Amniotic stem cell (primary cell): ENCODE data around the gene PDAP1.
"Not testable (repeated sequence)": the region's sequence is repeated elsewhere in the genome, so short reads cannot be mapped to it uniquely, and the experiment has no call there.

Experiments used
- DNase-seq: peaks from one replicate; lab custom pipeline; 2025; lab: John Stamatoyannopoulos, UW

The PDAP1 gene, protein sequence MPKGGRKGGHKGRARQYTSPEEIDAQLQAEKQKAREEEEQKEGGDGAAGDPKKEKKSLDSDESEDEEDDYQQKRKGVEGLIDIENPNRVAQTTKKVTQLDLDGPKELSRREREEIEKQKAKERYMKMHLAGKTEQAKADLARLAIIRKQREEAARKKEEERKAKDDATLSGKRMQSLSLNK

DNA sequence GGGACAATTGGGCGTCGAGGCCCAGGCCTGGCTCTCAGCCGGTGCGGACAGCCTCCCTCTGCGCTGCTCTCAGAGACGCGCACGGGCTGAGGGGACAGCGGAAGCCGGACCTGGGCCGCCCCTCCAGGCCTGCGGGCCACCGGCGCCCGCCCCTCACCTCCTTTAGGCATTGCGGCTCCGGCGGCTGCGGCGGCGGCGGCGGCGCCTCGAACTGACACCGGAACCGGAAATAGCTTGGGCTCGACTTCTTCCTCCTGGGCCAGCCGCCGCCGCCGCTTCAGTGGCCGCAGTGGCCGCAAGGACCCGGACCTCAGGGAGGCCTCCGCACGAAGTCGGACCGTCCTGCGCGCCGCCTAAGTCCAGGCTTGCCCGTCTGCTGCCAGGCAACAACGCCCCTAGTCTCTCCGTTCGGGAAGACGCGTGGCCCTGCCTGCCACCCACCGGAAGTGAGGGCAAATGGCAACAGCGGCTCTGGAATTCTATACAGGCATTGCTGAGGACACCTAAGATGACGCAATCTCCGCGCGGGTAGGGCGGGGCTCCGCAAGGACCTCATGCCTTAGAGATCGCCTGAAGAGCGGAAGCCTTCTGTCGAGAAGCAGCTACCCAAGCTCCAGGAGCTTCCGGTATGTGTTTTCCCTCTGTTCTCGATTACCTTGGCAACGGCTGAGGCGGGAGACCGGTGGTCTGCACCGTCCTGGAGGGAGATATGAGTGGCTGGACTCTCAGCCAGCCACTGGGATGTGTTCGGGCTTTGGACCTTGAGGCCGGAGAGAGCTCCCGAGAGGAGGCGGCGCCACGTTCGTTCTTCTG, at the start of gene PDAP1, which contains the start of gene BUD31:
Gene PDAP1, minus strand, starts transcription at position 219 of the 813 bp plus-strand sequence. Its CDS starts 49 bp downstream, at position 170.
Gene BUD31, plus strand, starts transcription at position 591 of the 813 bp plus-strand sequence. CDS start 2,124 bp downstream, outside the sequence.
- peak; percentile 88 for DNase-seq

DNA sequence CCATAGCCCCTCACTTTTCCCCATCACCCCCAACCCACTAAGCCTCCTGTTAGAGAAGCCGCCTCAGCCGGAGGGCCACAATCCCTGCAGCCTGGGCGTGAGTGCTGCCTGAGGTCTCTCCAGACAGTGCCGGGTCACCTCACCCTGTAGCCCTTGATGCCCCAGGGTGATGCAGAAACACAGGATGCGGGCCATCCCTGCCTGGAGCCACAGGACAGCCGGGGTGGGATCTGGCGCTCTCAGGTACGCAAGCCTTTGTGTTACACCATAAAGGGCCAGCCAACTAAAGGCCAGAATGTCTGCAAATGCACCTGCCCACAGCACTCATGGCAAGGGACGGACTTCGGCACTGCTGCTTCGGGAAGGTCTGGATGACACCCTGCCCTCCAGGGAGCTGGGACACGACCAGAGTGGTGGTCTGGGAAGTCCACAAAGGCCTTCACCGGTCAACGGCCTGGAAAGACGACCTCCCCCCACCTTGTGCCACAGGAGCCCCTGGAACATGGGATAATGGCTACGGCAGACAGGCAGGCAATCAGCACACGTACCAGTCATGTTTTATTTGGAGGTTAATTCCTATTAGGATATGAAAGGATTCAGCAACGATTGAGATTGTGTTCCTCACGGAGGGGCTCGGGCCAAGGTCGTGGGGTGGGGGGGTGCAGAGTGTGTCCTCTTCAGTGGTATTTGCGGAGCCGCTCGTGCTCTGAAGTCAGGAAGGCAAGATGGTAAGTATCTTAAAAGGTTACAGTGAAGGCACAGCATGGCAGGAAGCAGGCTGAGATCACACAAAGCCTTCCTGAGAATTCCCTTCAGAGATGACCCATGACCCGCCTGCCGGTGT, 49.5 kb upstream of the PDAP1 start:
- no peak for DNase-seq

DNA sequence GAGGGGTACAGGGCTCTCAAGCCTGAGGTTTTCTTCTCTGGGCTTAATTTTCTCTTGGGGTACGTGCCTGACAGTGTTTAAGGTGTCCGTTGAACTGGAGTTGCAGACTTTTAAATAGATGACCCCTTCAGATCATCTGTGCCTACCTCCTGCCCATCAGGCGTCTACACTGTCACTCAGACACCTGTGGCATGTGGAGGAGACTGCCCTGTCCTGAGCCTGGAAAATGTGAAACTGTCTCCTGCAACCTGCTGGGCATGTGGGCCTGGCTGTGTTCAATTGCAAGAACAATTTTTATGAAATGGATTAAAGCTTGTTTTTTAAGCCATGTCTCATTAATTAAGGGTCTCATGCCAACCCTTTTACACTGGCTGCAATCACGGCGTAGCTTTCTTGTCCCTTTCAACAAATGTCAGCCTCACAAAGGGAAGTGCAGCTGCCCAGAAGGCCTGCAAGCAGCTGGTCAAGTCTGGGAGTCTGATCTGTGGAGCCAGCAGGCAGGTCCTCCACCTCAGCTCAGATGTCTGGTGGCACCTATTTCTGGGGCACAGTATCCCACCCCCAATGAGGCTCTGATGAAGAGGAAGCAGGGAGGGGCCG, 48.8 kb upstream of the PDAP1 start:
- no peak for DNase-seq

DNA sequence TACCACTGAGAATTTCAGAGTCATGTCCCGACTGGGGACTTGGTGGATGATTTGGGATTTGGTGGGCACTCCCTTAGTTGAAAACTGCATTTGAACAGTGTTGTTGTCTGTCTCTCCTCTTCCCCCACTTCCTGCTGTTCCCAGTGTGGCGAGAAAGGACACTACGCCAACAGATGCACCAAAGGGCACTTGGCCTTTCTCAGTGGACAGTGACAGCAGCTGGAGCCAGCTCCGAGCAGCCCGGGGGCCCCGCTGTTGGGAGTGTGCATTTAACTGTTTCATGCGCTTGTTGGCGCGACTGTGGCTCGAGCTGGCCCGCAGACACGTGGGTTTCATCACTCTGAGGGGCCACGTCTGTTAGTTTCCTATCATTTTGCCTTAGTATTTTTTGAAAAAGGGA, 47.9 kb upstream of the PDAP1 start:
- DNase-seq, result no peak

DNA sequence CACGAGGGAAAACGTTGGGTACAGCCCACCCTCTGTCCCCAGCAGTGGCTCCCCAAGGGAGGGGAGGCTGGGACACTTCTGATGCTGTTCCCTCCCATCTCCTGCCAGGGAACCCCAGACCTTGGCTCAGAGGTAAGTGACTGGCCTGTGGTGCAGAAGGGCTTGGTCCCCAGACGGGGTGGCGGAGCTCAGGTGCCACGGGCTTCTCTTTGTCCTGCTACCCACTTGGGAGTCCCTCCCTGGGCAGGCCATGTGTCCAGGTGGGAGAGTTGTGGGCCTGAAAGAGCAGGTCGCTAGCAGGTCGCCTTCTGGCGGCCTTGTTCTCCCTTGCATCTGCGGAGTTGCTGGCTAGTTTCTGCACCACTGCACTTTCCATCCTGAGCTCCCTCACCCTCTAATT, 47.5 kb upstream of the PDAP1 start:
- no peak for DNase-seq

DNA sequence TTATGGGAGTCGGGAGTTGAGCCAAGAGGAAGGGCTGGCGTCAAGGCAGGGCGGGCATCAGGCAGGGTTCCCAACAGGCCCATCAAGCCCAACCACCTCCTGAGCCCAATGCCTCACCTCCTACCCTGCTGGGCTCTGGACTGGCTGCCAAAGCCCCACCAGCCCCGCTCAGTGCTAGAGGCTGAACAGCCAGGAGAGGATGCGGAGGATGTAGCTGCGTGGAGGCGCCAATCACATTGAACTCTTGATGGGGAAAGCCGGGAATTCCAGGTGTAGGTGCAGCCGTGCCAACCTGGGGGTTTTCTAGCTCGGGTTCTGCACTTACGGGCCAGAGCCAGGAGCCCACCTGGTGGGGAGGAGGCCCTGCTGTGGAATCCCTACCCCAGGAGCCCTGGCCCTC, 44.7 kb upstream of the PDAP1 start:
- DNase-seq, result no peak

DNA sequence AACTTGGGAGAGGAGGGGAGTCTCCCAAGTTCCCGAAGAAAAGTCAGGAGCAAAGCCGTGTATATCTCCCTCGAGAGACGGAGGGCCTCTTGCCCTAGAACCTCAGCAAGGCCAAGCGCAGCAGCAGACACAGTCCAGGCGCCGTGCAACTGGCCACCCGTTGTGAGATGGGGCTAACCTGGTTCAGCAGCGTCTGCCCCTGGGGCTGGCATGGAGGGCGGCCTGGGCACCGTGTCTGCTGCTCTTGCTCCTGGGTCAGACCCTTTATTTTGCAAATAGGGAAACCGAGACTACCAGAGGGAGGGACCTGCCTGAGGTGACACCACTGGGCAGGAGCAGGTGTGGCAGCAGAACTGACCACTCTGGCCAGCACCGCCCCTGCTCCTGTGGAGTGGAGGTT, 44.1 kb upstream of the PDAP1 start:
- no peak for DNase-seq

DNA sequence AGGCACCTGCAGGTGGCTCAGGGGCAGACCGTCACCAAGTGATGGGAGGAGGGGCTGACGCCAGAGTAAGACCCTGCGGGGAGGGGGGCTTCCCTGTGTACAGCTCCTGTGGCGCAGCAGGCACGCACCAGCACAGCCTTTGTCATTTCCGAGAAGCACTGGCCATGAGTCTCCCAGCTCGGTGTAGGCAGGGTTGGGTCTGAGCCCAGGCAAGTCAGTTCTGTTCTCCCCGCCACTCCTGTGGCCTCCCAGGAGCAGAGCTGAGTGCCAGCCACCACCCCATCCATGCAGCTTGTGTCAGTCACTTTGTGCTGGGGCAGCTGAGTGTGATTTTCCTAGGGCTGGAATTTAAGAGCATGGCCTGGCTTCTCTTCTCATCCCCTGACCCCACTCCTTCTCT, 43.5 kb upstream of the PDAP1 start:
- no peak for DNase-seq

DNA sequence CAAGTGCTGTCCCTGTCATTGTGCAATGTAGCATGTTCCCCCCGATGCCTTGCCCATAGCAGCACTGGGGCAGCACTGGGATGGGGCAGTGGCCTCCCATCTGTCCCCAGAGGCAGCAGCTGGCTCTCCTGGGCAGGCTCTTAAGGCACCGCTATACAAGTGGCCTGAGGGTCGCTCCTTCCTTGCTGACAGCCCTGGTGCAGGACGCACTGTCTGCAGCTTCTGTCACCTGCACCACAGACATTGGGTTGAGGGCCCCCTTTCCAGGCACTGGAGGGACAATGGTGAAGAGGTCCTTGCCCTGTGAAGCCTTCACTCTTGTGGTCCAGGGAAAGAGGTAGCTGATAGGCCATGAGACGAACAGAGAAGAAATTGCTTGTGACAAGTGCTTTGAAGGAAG, 40.9 kb upstream of the PDAP1 start:
- DNase-seq, result no peak

DNA sequence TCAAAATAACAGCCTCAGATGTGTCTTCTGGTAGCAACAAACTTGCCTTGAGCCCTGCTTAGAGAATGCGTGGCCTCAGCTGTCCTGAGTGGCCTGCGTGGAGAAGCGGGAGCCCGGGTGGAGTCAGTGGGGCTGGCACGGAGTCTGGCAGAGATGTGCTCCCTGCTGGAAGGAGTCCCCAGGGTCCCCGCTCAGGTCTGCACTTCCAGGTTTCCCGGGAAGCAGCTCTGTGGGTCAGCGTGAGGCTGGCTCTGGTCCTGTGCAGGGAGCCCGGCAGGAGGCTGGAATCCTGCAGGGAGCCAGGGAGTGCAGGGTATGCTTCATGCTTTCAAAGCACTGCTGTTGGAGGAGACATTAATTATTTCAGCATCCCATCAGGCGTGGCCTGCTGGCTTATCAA, 40.5 kb upstream of the PDAP1 start:
- no peak for DNase-seq

DNA sequence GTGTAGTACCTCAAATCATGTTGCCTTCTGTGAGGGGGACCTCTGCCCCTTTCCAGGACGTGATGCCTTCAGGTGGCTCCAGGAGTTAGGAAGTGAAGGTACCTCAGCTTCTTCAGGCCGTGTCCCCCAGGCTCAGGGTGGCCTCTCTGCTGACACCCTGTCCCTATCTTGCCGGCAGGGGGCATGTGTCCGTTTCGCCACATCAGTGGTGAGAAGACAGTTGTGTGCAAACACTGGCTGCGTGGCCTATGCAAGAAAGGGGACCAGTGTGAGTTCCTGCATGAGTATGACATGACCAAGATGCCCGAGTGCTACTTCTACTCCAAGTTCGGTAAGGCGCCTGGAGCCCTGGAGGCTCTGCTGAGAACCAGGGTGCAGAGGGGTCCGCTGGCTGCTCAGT, 39.5 kb upstream of the PDAP1 start:
- DNase-seq, result no peak

DNA sequence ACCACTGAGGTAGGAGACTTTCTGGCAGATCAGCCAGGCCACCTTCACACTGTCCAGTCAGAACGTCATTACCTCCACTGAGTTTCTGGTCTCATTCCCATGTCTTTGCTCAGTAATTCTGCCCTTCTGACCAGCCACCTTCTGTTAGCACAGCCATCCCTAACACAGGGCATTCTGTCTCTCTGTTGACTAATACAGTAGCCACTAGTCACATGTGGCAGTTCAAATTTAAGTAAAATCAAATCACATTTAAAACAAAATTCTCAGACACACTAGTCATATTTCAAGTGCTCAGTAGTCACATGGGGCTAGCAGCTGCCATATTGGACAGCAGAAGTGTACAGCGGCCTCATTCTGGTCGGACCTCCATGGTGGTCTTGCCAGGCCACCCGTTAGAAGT, 37.7 kb upstream of the PDAP1 start:
- no peak for DNase-seq

DNA sequence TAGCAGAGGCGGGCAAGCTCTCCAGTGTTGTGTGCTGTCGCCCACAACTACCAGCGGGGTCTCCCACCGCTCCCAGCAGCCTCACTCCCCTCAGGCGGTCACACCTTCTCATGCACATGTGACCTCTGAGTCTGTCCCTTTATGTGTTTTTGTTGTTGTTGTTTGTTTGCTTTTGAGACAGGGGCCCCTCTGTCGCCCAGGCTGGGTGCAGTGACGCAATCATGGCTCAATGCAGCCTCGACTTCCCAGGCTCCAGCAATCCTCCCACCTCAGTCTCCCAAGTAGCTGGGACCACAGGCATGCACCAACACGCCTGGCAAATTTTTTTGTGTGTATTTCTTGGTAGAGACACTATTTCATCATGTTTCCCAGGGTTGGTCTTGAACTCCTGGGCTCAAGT, 31.8 kb upstream of the PDAP1 start:
- no peak for DNase-seq

DNA sequence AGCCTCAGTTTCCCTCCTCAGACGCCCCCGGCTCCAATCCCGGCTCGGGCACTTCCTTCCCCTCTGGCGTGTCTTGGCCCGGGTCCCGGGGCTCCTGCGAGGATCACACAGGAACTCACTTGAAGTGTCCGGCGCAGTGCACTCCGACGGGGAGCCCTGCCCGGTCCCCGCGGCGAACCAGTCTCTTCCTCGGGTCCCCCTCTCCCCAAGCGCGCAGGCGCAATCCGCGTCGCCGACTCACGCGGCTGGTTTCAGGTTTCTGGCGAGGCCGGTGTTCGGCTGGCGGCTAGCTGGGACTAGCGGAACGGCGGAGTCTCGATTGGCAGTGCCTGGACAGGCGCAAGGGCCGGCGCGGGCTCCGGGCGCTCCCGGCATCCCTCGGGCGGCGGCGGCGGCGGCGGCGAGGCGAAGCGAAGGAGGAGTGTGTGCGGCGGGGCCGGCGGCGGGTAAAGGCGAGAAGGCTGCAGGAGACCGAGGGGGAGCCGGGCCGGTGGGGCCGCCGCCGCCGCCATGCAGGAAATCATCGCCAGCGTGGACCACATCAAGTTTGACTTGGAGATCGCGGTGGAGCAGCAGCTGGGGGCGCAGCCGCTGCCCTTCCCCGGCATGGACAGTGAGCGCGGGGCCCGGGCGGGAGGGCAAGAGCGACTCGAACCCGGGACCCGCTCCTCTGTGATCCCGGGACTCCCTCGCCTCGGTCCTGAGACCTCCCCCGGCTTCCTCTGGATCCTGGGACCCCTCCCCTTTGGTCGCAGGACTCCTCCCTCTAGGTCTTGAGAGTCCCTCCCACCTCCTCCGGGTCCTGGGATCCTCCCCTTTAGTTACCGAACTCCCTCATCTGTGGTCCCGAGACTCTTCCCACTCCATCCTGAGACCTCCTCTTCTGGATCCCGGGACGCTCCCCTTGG, 30.4 kb upstream of the PDAP1 start, which contains the start of the genes CPSF4 and PTCD1:
Gene CPSF4, plus strand, starts transcription at position 371 of the 908 bp plus-strand sequence. Its CDS starts 140 bp downstream, at position 511.
Gene PTCD1, minus strand, starts transcription at position 226 of the 908 bp plus-strand sequence. CDS start 3,556 bp downstream, outside the sequence.
- DNase-seq, result peak; percentile 94

DNA sequence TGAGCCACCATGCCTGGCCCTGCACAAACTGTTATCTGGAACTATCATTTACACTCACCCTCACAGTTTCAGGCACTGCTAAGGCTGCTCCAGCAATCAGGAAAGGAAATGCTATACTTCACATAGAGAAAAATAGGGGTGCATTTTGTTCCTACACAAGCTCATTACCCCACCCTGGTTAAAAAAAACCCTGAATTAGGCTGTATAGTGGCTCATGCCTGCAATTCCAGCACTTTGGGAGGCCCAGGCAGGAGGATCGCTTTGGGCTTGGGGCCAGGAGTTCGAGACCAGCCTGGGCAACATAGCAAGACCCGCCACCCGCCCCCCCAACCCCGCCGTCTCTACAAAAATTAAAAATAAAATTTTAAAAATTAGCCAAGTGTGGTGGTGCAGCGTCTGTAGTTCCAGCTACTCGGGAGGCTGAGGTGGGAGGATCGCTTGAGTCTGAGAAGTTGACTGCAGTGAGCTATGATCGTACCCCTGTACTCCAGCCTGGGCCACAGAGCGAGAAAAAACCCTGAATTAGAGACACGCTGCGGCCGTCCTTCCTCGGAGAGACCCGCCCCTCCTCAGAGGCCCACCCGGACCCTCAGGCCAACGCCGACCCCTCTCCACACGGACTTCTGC, 29.7 kb upstream of the PDAP1 start:
- no peak for DNase-seq

DNA sequence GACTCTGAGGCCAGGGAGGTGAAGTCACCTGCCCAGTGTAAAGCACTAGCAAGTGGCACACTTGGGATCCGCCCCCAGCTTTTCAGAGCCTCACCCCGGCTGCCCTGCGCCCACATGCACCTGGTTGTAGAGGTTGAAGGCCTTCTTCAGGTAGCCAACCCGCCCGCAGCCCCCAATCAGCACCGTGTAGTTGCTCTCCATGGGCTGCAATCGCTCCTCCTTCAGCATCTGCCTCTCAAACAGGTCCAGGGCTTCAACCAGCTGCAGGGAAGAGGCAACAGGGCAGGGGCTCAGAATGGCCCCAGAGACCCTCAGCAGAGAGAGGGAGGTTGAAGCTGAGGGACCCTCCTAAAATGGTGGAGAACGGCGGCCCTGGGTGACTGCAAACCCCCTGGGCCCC, 24.8 kb upstream of the PDAP1 start:
- DNase-seq, result no peak

DNA sequence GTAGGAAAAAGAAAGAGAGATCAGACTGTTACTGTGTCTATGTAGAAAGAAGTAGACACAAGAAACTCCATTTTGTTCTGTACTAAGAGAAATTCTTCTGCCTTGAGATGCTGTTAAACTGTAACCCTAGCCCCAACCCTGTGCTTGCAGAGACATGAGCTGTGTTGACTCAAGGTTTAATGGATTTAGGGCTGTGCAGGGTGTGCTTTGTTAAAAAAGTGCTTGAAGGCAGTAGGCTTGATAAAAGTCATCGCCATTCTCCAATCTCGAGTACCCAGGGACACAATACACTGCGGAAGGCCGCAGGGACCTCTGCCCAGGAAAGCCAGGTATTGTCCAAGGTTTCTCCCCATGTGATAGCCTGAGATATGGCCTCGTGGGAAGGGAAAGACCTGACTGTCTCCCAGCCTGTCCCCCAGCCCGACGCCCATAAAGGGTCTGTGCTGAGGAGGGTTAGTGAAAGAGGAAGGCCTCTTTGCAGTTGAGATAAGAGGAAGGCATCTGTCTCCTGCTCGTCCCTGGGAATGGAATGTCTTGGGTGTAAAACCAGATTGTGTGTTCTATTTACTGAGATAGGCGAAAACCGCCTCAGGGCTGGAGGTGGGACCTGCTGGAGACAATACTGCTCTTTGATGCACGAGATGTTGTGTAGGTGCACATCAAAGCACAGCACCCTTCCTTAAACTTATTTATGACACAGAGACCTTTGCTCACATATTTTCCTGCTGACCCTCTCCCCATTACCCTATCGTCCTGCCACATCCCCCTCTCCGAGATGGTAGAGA, 23.6 kb upstream of the PDAP1 start:
- DNase-seq, result not testable (repeated sequence)

DNA sequence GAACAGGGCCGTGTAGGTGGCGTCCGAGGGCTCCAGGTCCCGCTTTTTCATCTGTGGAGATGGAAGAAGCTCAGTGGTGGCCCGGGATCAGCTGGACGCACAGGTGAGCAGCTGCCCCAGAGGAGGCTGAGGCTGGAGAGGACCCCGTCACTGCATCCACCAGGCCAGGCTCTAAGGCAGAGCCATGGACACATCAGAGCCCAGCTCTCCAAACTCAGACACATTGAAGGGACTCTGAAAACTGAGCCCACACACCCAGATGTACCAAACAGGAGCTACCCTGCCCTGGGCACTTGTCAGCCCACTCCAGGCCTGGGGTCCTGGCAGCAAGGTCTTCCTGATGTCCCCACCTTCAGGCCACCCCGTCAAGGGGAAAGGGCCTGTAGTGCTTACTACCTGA, 21.4 kb upstream of the PDAP1 start:
- no peak for DNase-seq

DNA sequence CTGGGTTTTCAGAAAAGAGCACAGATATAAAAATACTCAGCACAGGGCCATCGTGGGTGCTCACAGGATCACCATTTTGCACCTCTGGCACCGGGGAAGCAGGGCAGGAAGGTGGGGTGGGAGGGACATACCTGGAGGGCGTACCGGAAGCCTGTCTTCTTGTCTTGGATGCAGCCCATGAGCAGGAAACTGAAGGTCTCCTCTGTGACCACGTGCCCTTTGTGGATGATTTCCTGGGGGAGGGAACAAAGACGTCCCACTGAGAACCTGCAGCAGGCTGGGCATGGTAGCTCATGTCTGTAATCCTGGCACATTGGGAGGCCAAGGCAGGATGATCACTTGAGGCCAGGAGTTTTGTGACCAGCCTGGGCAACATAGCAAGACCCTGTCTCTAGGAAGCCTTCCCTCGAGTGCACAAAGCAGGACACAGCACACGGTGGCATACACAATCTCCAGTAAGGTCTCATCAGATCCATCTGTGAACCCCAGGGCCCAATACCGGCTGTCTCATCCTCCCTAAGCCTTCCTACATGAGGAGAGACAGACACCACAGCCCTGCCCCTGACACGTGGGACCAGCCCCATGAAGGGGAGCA, 20.7 kb upstream of the PDAP1 start:
- no peak for DNase-seq
